ENCODE results near the gene ULK4. TPM values are rescaled to one million over a fixed set of nuclear protein-coding genes. Genes with fewer than 3 reads are reported as not detected.
A peak's percentile ranks its signal among the peaks of the same experiment; 100 is the strongest.

Gene ULK4
- total and polyA plus RNA-seq, 9 of the 15 experiments (the other 6 are each of a cell fraction or from before 2014, with no cell fraction given) = 3.0 to 5.9 (median 3.5) TPM

- intact Hi-C loops (cut with micrococcal nuclease) (no loop called here), in situ Hi-C loops (cut with MboI) (loop anchor here (10.0 kb wide), 1 partner anchor 161 kb away; no protein-coding TSS in a partner anchor)
- Histone ChIP-seq H4K20me1 (replicated peaks; ENCODE audit: control insufficient read depth, insufficient read depth, low read length) (no peaks in the 10 kb centered on the region), H3K9me3 (replicated peaks; ENCODE audit: control insufficient read depth, insufficient read depth, low read depth, low read length) (no peaks in the 10 kb centered on the region), H3K9ac (ENCODE audit: insufficient read depth in 1 of 2, low read depth in 2 of 2, low read length in 2 of 2) (no peak overlapping the region), H3K36me3 (ENCODE audit: control insufficient read depth, insufficient read depth, low read length) (no peaks in the 10 kb centered on the region), H3K27ac (ENCODE audit: extremely low read depth, low read depth, low read length) (no peak overlapping the region), H2AFZ (ENCODE audit: low read depth, low read length) (no peak overlapping the region), H3K4me3 (no peak overlapping the region), H3K4me1 (replicated peaks in 1 of 2; ENCODE audit: control insufficient read depth in 2 of 2, insufficient read depth in 2 of 2, low read length in 2 of 2) (no peaks in the 10 kb centered on the region), H3K27me3 (ENCODE audit: control insufficient read depth in 2 of 2, insufficient read depth in 2 of 2, low read length in 2 of 2) (0 out of 5 replicates have a peak, but pooled peaks cover 0 to 7% of the 10 kb centered on the region in 2 experiments), H3K4me2 (ENCODE audit: insufficient read depth, low read length) (no peak overlapping the region), H3K79me2 (ENCODE audit: control insufficient read depth, insufficient read depth, low read length) (no peaks in the 10 kb centered on the region), H3K9me1 (ENCODE audit: control insufficient read depth, insufficient read depth, low read length) (no peaks in the 10 kb centered on the region)
- BruUV-seq (replicated peaks) = no TSS peak
- DNase-seq (ENCODE audit: extremely low read depth in 1 of 4, low spot score in 3 of 4) (no peak), ATAC-seq (no peak), FAIRE-seq (no peak)
- TF ChIP-seq FOXO4 (CRISPR knock-in tag; IDR thresholded peaks at IDR 0.05) = no peak
- no peak for TF ChIP-seq ZNF740 (CRISPR knock-in tag; IDR thresholded peaks at IDR 0.05)
- no peak for TF ChIP-seq ZNF740 (tag; IDR thresholded peaks at IDR 0.05)
- TF ChIP-seq RERE (CRISPR knock-in tag; IDR thresholded peaks at IDR 0.05; ENCODE audit: borderline replicate concordance) = no peak
- no peak for TF ChIP-seq AFF4 (CRISPR knock-in tag; IDR thresholded peaks at IDR 0.05)
- peak; percentile 66 to 68 for TF ChIP-seq NRF1 (conservative IDR thresholded peaks at IDR 0.05 in 1 of 2, IDR thresholded peaks at IDR 0.05 in 1 of 2)
- ChIA-PET POLR2A (no interaction called here), CTCF (ENCODE audit: low intra/inter-chr PET ratio) (no interaction called here)
- WGBS (ENCODE audit: insufficient coverage, low coverage, missing lambda C conversion rate) = 9% methylated on average over 6 of the region's 6 CpGs
Measured at GRCh38 chr3:41866298-41866697, 95.6 kb downstream of the ULK4 start.

Measured in K562 (cell line).